NCI-H526 (cell line): ENCODE results near the gene PCDHB4.
A peak's percentile ranks its signal among the peaks of the same experiment; 100 is the strongest.
"Not testable (repeated sequence)": the region's sequence is repeated elsewhere in the genome, so short reads cannot be mapped to it uniquely, and the experiment has no call there.

ENCODE experiments used
- DNase-seq, 2 experiments: peaks; one replicate each; lab custom pipeline; 2025; lab: John Stamatoyannopoulos, UW

PCDHB4 gene

DNA sequence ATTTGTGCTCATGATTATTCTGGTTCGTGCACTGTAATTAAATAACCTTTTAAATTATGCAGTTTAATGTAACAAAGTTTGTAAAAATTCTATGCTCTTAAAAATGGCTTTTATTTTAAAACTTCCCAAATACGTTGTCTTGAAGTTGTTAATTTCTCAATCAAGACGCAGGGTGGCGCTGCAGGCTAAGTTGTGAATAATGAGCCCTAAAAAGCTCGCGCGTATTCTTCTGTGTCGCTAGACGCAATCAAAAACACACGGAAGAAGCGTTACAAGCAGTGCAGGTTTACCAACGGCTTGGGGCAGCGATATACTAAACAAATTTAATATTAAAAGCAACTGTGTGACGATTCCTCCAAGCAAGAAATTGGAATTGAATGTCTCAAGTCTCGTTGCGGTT, at the start of gene PCDHB4:
Gene PCDHB4, plus strand, starts transcription at position 256 of the 400 bp plus-strand sequence. CDS start 181 bp downstream, outside the sequence.
- DNase-seq: no peak

DNA sequence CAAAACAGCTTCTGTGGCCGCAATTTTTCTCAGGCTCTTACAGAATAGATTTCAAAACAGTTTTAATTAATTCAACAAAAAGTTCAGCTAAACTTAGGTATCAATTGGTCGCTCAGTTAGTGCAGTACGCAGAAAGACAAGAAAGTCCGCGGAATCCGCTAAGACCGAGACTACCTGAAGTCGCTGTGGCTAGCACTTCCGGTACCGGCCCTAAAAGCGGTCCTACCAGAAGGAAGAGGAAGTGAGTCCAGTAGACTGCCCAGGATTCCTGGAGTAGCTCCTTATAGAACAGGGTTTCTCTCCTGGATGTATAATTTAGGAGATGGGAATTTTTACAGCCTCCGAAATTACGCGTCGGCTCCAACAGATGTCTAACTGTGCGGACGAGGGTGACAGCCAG, 43.8 kb upstream of the PCDHB4 start:
- DNase-seq: no peak

DNA sequence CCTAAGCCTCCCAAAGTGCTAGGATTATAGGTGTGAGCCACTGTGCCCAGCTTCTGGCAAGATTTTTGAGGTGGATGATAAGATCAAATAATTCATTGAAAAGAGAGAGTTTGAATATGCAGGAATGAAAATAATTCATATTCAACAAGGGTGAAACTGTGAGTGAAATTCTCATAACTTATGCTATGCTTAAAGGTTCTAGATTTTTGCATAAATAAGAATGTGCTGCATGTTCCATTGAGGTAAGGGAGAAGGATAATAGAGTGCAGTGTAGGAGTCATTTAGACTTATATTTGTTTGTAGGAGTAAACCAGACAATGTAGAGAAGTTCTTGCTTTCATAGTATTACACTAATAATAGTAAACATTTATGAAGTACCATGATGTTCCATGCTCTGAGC, 39.4 kb upstream of the PCDHB4 start:
- DNase-seq: no peak

DNA sequence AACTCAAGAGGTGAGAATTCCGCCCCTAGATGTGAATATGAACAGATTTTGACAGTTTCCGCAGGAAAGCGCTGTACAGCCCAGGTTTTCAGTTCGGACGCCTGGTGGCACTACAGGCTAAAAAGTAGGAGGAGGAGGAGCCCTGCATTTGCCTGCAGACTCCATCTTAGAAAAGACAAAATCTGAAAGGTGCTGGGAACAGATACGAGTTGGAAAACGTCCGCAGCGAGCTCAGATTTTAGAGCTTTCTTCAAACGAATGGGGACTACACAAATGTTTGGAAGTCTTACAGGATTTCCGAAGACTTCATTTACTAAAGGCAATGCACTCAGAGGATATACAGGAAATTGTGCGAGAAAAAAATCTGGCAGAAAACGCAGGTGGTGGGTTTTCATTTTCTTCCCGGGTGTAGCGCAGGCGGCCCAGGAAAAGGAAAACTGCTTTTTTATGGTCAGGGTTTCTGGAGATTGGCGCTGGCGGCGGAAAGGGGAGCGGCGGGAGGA, 37.1 kb upstream of the PCDHB4 start:
- DNase-seq: peak; percentile 12 to 55

DNA sequence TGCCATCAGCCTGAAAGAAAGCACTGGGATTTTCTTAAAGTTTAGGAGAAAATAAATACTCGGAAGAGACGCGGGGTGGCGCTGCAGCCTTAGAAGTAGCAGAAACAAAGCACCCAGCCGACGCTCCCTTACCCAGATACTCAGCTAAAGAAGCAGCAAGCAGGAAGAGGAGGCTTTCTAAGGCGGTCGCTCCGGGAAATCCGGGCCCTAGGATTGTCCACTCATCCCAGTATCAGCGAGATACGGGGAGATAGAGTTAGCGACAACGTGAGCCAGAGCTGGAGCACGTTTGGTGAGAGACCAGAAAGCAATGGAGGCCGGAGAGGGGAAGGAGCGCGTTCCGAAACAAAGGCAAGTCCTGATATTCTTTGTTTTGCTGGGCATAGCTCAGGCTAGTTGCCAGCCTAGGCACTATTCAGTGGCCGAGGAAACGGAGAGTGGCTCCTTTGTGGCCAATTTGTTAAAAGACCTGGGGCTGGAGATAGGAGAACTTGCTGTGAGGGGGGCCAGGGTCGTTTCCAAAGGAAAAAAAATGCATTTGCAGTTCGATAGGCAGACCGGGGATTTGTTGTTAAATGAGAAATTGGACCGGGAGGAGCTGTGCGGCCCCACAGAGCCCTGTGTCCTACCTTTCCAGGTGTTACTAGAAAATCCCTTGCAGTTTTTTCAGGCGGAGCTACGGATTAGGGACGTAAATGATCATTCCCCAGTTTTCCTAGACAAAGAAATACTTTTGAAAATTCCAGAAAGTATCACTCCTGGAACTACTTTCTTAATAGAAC, 26.9 kb upstream of the PCDHB4 start, which contains the start of gene PCDHB2:
Gene PCDHB2, plus strand, starts transcription at position 135 of the 782 bp plus-strand sequence. Its CDS starts 176 bp downstream, at position 311.
- peak; percentile 49 to 75 for DNase-seq

DNA sequence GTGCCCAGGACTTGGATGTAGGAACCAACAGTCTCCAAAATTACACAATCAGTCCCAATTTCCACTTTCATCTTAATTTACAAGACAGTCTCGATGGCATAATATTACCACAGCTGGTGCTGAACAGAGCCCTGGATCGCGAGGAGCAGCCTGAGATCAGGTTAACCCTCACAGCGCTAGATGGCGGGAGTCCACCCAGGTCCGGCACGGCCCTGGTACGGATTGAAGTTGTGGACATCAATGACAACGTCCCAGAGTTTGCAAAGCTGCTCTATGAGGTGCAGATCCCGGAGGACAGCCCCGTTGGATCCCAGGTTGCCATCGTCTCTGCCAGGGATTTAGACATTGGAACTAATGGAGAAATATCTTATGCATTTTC, 26.4 kb upstream of the PCDHB4 start:
- no peak for DNase-seq

DNA sequence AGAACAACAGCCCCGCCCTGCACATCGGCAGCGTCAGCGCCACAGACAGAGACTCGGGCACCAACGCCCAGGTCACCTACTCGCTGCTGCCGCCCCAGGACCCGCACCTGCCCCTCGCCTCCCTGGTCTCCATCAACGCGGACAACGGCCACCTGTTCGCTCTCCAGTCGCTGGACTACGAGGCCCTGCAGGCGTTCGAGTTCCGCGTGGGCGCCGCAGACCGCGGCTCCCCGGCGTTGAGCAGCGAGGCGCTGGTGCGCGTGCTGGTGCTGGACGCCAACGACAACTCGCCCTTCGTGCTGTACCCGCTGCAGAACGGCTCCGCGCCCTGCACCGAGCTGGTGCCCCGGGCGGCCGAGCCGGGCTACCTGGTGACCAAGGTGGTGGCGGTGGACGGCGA, 25.4 kb upstream of the PCDHB4 start:
- DNase-seq: not testable (repeated sequence)

DNA sequence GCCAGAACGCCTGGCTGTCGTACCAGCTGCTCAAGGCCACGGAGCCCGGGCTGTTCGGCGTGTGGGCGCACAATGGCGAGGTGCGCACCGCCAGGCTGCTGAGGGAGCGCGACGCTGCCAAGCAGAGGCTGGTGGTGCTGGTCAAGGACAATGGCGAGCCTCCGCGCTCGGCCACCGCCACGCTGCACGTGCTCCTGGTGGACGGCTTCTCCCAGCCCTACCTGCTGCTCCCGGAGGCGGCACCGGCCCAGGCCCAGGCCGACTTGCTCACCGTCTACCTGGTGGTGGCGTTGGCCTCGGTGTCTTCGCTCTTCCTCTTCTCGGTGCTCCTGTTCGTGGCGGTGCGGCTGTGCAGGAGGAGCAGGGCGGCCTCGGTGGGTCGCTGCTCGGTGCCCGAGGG, 25.0 kb upstream of the PCDHB4 start:
- DNase-seq: not testable (repeated sequence)

DNA sequence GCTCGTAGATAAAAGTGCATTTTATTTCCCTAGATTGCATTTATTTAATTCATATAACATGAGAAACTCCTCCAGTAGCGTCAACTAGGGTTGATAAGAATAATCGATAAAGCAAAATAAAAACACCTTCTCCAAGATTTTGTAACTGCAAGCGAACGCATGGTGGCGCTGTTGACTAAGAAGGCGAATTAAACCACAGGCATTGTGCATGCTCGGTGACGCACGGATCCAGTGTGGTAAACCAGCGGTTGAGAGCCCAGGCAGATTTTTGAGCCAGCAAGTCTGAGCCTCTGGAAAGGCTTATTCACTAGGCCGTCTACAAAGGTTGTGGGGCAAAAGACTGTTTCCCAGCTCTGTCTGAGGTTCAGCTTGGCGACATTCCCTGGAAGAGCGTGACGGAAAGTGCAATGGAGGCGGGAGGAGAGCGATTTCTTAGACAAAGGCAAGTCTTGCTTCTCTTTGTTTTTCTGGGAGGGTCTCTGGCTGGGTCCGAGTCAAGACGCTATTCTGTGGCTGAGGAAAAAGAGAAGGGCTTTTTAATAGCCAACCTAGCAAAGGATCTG, 21.3 kb upstream of the PCDHB4 start, which contains the start of gene PCDHB3:
Gene PCDHB3, plus strand, starts transcription at position 231 of the 563 bp plus-strand sequence. Its CDS starts 177 bp downstream, at position 408.
- DNase-seq: peak; percentile 72 to 90

DNA sequence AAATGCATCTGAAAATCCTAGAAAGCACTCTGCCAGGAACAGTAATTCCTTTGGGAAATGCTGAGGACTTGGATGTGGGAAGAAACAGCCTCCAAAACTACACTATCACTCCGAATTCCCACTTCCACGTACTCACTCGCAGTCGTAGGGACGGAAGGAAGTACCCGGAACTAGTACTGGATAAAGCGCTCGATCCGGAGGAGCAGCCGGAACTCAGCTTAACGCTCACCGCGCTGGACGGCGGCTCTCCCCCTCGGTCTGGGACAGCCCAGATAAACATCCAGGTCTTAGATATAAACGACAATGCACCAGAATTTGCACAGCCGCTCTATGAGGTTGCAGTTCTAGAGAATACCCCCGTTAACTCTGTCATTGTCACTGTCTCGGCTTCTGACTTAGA, 20.6 kb upstream of the PCDHB4 start:
- peak; percentile 16 to 59 for DNase-seq

DNA sequence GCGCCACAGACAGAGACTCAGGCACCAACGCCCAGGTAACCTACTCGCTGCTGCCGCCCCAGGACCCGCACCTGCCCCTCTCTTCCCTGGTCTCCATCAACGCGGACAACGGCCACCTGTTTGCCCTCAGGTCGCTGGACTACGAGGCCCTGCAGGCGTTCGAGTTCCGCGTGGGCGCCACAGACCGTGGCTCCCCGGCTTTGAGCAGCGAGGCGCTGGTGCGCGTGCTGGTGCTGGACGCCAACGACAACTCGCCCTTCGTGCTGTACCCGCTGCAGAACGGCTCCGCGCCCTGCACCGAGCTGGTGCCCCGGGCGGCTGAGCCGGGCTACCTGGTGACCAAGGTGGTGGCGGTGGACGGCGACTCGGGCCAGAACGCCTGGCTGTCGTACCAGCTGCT, 19.5 kb upstream of the PCDHB4 start:
- DNase-seq: not testable (repeated sequence)

DNA sequence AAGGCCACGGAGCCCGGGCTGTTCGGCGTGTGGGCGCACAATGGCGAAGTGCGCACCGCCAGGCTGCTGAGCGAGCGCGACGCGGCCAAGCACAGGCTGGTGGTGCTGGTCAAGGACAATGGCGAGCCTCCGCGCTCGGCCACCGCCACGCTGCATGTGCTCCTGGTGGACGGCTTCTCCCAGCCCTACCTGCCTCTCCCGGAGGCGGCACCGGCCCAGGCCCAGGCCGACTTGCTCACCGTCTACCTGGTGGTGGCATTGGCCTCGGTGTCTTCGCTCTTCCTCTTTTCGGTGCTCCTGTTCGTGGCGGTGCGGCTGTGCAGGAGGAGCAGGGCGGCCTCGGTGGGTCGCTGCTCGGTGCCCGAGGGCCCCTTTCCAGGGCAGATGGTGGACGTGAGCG, 19.1 kb upstream of the PCDHB4 start:
- DNase-seq: not testable (repeated sequence)

DNA sequence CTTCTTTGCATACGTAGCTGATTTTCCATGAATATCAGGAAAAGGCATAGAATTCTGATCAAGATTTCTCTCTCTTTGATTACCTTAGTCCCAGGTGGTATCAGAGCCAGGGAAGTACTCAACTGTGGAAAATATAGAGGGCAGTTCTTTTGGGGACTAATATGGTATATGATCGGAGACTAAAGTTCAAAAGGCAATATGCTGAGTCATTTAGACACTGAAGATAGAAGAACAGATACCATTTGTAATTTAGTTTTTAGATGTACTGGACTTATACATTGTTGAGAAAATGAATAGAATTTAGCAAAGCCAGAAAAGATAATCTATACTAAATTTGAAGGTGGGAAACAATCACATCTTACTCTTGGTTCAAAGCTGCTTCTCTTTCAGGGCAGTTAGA, 16.3 kb upstream of the PCDHB4 start:
- no peak for DNase-seq

DNA sequence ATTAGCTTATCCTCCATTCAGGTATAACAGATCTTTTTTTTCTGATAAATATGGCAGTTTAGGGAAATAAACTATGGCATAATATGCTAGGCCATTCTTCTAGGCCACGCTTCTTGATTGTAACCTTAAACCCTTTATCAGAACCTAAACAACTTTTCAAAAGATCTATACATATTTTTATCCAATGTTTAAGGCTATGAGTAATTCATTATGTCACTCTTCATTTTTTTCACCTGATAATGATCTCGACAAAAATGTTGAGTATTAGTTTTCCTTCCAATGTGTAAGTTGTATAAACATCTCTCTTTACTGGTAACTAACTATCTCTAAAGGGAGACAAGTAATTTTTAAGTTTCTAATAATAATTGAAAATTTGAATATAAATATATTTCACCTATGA, 2.4 kb upstream of the PCDHB4 start:
- DNase-seq: no peak

DNA sequence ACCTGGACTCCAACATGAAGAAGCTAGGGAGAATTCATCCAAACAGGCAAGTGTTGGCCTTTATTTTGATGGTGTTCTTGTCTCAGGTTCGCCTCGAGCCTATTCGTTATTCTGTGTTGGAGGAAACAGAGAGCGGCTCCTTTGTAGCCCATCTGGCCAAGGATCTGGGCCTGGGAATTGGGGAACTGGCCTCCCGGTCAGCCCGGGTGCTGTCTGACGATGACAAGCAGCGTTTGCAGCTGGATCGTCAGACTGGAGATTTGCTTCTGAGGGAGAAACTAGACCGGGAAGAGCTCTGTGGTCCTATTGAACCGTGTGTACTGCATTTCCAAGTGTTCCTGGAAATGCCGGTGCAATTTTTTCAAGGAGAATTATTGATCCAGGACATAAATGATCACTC, 367 bp downstream of the PCDHB4 start:
- DNase-seq: no peak

DNA sequence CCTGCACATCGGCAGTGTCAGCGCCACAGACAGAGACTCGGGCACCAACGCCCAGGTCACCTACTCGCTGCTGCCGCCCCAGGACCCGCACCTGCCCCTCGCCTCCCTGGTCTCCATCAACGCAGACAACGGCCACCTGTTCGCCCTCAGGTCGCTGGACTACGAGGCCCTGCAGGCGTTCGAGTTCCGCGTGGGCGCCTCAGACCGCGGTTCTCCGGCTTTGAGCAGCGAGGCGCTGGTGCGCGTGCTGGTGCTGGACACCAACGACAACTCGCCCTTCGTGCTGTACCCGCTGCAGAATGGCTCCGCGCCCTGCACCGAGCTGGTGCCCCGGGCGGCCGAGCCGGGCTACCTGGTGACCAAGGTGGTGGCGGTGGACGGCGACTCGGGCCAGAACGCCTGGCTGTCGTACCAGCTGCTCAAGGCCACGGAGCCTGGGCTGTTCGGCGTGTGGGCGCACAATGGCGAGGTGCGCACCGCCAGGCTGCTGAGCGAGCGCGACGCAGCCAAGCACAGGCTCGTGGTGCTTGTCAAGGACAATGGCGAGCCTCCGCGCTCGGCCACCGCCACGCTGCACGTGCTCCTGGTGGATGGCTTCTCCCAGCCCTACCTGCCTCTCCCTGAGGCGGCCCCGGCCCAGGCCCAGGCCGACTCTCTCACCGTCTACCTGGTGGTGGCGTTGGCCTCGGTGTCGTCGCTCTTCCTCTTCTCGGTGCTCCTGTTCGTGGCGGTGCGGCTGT, 1.9 kb downstream of the PCDHB4 start:
- not testable (repeated sequence) for DNase-seq

DNA sequence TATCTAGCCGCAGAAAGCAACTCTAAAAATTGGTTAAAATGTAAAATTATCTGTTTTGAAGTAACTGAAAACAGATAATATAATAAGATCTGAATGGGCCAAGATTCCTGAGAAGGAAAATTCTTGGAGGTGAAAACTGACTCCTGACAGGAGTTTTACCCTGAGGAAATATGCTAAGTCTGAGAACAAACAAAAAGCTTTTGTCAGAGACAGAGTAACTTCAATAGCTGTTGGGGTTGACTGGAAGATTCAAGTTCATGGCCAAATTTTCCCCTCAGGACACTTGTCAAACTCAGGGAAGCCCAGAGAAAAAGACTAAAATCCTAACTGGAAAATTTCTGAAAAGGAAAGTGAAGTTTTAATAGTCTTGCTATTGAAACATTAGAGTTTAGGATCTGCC, 5.7 kb downstream of the PCDHB4 start:
- no peak for DNase-seq

DNA sequence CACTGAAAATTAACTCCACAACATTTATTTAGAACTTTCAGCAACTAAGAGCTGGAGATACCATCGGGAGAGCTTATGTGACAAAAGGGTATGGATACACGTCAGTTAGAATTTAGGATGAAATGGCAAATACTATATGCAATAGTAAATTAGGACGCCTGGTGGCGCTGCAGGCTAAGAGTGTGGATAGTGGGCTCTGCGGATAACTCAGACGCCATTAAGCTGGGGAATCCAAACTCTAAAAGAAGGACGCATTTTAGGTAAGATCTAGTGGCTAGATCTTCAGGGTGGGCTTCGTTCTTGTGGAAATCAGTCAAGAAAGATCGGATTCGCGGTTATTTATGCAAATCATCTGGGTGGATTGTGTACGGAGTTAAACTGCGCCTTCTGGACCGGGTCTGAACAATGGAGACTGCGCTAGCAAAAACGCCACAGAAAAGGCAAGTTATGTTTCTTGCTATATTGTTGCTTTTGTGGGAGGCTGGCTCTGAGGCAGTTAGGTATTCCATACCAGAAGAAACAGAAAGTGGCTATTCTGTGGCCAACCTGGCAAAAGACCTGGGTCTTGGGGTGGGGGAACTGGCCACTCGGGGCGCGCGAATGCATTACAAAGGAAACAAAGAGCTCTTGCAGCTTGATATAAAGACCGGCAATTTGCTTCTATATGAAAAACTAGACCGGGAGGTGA, 13.6 kb downstream of the PCDHB4 start, which contains the start of gene PCDHB5:
Gene PCDHB5, plus strand, starts transcription at position 177 of the 688 bp plus-strand sequence. Its CDS starts 229 bp downstream, at position 406.
- peak; percentile 18 to 60 for DNase-seq

DNA sequence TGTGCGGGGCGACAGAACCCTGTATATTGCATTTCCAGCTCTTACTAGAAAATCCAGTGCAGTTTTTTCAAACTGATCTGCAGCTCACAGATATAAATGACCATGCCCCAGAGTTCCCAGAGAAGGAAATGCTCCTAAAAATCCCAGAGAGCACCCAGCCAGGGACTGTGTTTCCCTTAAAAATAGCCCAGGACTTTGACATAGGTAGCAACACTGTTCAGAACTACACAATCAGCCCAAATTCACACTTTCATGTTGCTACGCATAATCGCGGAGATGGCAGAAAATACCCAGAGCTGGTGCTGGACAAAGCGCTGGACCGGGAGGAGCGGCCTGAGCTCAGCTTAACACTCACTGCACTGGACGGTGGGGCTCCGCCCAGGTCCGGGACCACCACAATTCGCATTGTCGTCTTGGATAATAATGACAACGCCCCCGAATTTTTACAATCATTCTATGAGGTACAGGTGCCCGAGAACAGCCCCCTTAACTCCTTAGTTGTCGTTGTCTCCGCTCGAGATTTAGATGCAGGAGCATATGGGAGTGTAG, 14.2 kb downstream of the PCDHB4 start:
- DNase-seq: no peak

DNA sequence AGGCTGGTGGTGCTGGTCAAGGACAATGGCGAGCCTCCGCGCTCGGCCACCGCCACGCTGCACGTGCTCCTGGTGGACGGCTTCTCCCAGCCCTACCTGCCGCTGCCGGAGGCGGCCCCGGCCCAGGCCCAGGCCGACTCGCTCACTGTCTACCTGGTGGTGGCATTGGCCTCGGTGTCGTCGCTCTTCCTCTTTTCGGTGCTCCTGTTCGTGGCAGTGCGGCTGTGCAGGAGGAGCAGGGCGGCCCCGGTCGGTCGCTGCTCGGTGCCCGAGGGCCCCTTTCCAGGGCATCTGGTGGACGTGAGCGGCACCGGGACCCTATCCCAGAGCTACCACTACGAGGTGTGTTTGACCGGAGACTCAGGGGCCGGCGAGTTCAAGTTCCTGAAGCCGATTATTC, 15.7 kb downstream of the PCDHB4 start:
- DNase-seq: not testable (repeated sequence)

DNA sequence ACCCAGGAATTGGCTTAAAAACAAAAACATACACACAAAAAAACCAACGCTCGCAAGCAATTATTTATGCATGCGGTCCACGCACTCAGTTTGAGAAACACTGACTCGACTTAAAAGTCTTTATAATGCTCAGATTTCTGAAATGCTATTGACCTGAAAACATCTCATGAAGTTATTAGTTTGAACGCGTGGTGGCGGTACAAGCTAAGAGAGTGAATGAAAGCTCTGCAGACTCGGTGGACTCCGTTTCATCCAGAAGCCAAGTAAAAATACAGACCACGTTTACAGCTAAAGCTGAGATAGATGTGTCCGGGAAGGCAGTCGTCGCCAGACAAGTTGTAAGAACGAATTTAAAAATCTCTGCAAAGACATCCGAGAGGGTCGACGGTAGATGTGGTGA, 28.2 kb downstream of the PCDHB4 start, which contains the start of gene PCDHB6:
Gene PCDHB6, plus strand, starts transcription at position 246 of the 400 bp plus-strand sequence. CDS start 201 bp downstream, outside the sequence.
- peak in 1 of 2 experiments; percentile 7 for DNase-seq
